Upper lobe of right lung (tissue), 1 donor: ENCODE results near the gene GPR26. TPM values are rescaled to one million over a fixed set of nuclear protein-coding genes. Genes with fewer than 3 reads are reported as not detected.

ENCODE experiments used
- ATAC-seq: fragments of 200-7000 bp; cut with Tn5 transposase; one replicate; pipeline ENCODE4 v1.9.1; 2020; ENCODE audit warnings: mild to moderate bottlenecking, moderate library complexity
- DNase-seq: peaks from one replicate; pipeline ENCODE4 v3.0.0-alpha.2; 2020
- H3K27ac ChIP-seq: fragments of 200-600 bp; one replicate; pipeline ENCODE4 v1.8.0; 2022
- H3K27me3 ChIP-seq: fragments of 200-600 bp; one replicate; pipeline ENCODE4 v1.8.0; 2022; ENCODE audit warnings: mild to moderate bottlenecking
- H3K36me3 ChIP-seq: fragments of 200-600 bp; one replicate; pipeline ENCODE4 v1.8.0; 2022
- H3K4me1 ChIP-seq: fragments of 200-600 bp; one replicate; pipeline ENCODE4 v1.8.0; 2022
- H3K4me3 ChIP-seq: fragments of 200-600 bp; one replicate; pipeline ENCODE4 v1.8.0; 2022; ENCODE audit warnings: mild to moderate bottlenecking
- H3K9me3 ChIP-seq: fragments of 200-600 bp; one replicate; pipeline ENCODE4 v1.8.0; 2022
- CTCF ChIP-seq: fragments of 200-600 bp; IDR thresholded peaks from one replicate; pipeline ENCODE4 v1.8.0; 2022; ENCODE audit warnings: antibody characterized with exemption
- intact Hi-C: fragments of 100-400 bp; cut with DNase I; formaldehyde crosslinking; loops from one replicate; pipeline ENCODE4 v1.11.0; 2022
- total RNA-seq: library from RNA; stranded (reverse); fragmentation: NEBNext Ultra II Directional; extraction: Animal tissue kit (Norgen Biotek cat#: 25700); gene quantifications from one replicate; pipeline ENCODE4 v1.2.1, GENCODE V29; 2021
- donor health status: DM: no; HTN: yes; CAD: no; lungs with severe emphysema.

The GPR26 gene
- total RNA-seq, 1 donor from 2014 or later = not detected

GRCh38 chr10:123648595-123648994, 17.6 kb upstream of the GPR26 start:
- peak; percentile 19 for ATAC-seq
- no peaks in the 10 kb centered on the region for H3K27me3 ChIP-seq
- no peak overlapping the region for H3K27ac ChIP-seq
- H3K4me1 ChIP-seq = no peaks in the 10 kb centered on the region
- no peaks in the 10 kb centered on the region for H3K9me3 ChIP-seq
- H3K4me3 ChIP-seq = no peak overlapping the region
- DNase-seq = no peak
- intact Hi-C loops = no loop called here
- H3K36me3 ChIP-seq = no peaks in the 10 kb centered on the region
- no peak for TF ChIP-seq CTCF

- no peak for TF ChIP-seq CTCF
- intact Hi-C loops = no loop called here
Measured at GRCh38 chr10:123649676-123650075, 16.5 kb upstream of the GPR26 start.

GRCh38 chr10:123651421-123652047, 14.6 kb upstream of the GPR26 start:
- peak; percentile 28 for DNase-seq

More at GRCh38 chr10:123649676-123650075, 16.5 kb upstream of the GPR26 start:
- Histone ChIP-seq H3K9me3 (no peaks in the 10 kb centered on the region), H3K27ac (no peak overlapping the region), H3K27me3 (no peaks in the 10 kb centered on the region), H3K4me3 (no peak overlapping the region), H3K4me1 (no peaks in the 10 kb centered on the region), H3K36me3 (no peaks in the 10 kb centered on the region)
- DNase-seq (peak; percentile 18), ATAC-seq (no peak)

GRCh38 chr10:123655751-123656150, 10.4 kb upstream of the GPR26 start:
- Histone ChIP-seq H3K9me3 (no peaks in the 10 kb centered on the region), H3K36me3 (no peaks in the 10 kb centered on the region), H3K4me3 (no peak overlapping the region), H3K27ac (no peak overlapping the region), H3K4me1 (no peaks in the 10 kb centered on the region), H3K27me3 (no peaks in the 10 kb centered on the region)
- ATAC-seq = no peak
- TF ChIP-seq CTCF = no peak
- intact Hi-C loops = no loop called here
- DNase-seq = peak; percentile 44

More at GRCh38 chr10:123651421-123652047, 14.6 kb upstream of the GPR26 start:
- no peaks in the 10 kb centered on the region for H3K4me1 ChIP-seq
- no peak overlapping the region for H3K27ac ChIP-seq
- intact Hi-C loops = no loop called here
- H3K36me3 ChIP-seq = no peaks in the 10 kb centered on the region
- H3K4me3 ChIP-seq = no peak overlapping the region
- no peaks in the 10 kb centered on the region for H3K9me3 ChIP-seq
- no peak for ATAC-seq
- H3K27me3 ChIP-seq = no peaks in the 10 kb centered on the region
- TF ChIP-seq CTCF = no peak

- Histone ChIP-seq H3K4me3 (no peak overlapping the region), H3K9me3 (no peaks in the 10 kb centered on the region), H3K4me1 (no peaks in the 10 kb centered on the region), H3K27me3 (peaks cover 29% of the 10 kb centered on the region), H3K27ac (no peak overlapping the region), H3K36me3 (no peaks in the 10 kb centered on the region)
- no peak for ATAC-seq
- no peak for DNase-seq
- no peak for TF ChIP-seq CTCF
- intact Hi-C loops = no loop called here
Measured at GRCh38 chr10:123663522-123663921, 2.6 kb upstream of the GPR26 start.
